ENCODE results near the gene IGF2BP2. TPM values are rescaled to one million over a fixed set of nuclear protein-coding genes. Genes with fewer than 3 reads are reported as not detected.
A peak's percentile ranks its signal among the peaks of the same experiment; 100 is the strongest.

IGF2BP2 gene
- total RNA-seq, 4 donors from 2014 or later: 3.9 to 13.5 (median 8.1) TPM

DNA sequence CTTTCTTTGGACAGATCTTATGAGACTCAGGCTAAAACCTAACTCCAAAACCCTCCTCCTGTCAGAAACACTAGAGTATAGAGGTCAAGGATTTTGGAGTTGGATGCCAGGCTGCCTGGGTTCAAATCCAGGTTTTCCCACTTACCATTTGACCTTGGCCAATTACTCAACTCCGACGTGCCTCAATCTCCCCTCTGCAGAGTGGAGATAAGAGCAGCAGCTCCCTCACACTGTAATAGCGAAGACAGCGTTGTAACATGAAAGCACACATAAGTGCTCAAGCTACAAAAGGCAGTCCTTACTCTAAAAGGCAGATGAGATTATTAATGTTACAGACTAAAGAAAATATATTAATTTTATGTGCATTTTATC, 90.1 kb downstream of the IGF2BP2 start:
- no peaks in the 10 kb centered on the region for H3K36me3 ChIP-seq
- no peak overlapping the region for H3K4me3 ChIP-seq
- H3K4me1 ChIP-seq: no peaks in the 10 kb centered on the region
- no peak overlapping the region for H3K27ac ChIP-seq
- H3K27me3 ChIP-seq: peaks cover 4% of the 10 kb centered on the region
- ATAC-seq: no peak
- 75 to 92% methylated on average over 4 of the region's 4 CpGs for WGBS, 2 donors (ENCODE audit: low coverage in 1 of 2)
- no peaks in the 10 kb centered on the region for H3K9me3 ChIP-seq
- TF ChIP-seq, protein P1, sequence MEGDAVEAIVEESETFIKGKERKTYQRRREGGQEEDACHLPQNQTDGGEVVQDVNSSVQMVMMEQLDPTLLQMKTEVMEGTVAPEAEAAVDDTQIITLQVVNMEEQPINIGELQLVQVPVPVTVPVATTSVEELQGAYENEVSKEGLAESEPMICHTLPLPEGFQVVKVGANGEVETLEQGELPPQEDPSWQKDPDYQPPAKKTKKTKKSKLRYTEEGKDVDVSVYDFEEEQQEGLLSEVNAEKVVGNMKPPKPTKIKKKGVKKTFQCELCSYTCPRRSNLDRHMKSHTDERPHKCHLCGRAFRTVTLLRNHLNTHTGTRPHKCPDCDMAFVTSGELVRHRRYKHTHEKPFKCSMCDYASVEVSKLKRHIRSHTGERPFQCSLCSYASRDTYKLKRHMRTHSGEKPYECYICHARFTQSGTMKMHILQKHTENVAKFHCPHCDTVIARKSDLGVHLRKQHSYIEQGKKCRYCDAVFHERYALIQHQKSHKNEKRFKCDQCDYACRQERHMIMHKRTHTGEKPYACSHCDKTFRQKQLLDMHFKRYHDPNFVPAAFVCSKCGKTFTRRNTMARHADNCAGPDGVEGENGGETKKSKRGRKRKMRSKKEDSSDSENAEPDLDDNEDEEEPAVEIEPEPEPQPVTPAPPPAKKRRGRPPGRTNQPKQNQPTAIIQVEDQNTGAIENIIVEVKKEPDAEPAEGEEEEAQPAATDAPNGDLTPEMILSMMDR (IDR thresholded peaks at IDR 0.05): no peak
- TF ChIP-seq POLR2AphosphoS5 (IDR thresholded peaks at IDR 0.05) (no peak), POLR2A (IDR thresholded peaks at IDR 0.05) (no peak), EP300 (IDR thresholded peaks at IDR 0.05) (no peak)

DNA sequence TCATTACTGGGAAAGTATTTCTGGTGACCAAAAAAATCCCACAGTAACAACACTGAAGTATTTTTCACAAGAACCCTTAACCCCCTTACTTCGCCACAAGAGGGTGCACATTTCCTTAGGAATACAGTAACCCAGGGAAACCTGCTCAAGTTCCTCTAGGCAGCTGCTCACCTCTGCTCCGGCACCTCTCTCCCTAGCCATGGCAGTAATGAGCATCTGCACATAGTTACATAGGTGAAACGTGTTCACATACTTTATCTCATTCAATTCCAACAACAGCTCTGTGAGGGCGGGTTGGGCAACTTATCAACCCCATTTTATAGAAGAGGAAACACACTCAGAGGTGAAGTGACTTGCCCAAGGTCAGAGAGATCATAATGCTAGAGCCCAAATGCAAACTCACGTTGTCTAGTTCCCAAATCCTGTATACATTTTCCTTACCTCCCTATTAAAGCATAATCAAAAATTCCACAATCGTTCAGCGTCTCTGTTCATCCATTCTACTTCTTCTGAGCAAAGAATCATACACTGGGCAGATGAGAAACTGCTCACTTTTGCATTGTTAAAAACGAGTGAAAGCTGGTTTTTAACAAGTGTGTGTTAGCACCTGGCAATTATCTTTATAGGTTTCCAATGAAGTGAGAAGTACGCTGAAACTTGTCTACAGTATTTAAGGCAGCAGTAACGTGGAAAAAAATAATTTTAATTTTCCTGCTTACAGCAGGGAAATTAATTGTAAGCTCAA, 90.7 kb downstream of the IGF2BP2 start:
- no peaks in the 10 kb centered on the region for H3K4me1 ChIP-seq
- TF ChIP-seq, protein P1 (IDR thresholded peaks at IDR 0.05): peak; percentile 10 to 41 (median 22)
- no peak for TF ChIP-seq POLR2A (IDR thresholded peaks at IDR 0.05)
- TF ChIP-seq POLR2AphosphoS5 (IDR thresholded peaks at IDR 0.05): no peak
- no peak for TF ChIP-seq EP300 (IDR thresholded peaks at IDR 0.05)
- H3K27ac ChIP-seq: no peak overlapping the region
- H3K4me3 ChIP-seq: no peak overlapping the region
- H3K9me3 ChIP-seq: no peaks in the 10 kb centered on the region
- peaks cover 4% of the 10 kb centered on the region for H3K27me3 ChIP-seq
- H3K36me3 ChIP-seq: no peaks in the 10 kb centered on the region
- no peak for ATAC-seq
- WGBS, 2 donors (ENCODE audit: low coverage in 1 of 2): 63 to 68% methylated on average over 9 to 10 of the region's 10 CpGs

DNA sequence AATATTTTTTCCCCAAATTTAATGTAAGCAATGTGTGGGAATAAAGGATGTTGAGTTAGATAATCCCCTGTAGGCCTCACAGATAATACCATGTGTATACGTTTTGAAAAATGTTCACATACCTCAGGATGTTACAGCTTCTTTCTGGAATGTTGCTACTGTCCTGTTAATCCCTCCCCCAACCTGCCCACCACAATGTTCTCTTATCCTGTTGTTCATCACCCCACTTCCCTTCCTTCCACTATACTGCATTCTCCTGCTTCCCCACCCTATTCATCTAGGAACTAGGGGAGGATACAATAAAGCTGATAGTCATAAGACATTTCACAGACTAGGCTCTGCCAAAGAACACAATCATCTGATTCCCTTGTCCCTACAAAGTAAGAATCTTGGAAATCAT, 92.1 kb downstream of the IGF2BP2 start:
- ATAC-seq: no peak
- no peaks in the 10 kb centered on the region for H3K4me1 ChIP-seq
- no peaks in the 10 kb centered on the region for H3K9me3 ChIP-seq
- WGBS, 2 donors (ENCODE audit: low coverage in 1 of 2): 29 to 32% methylated on average over 1 of the region's 1 CpG
- TF ChIP-seq EP300 (IDR thresholded peaks at IDR 0.05): no peak
- TF ChIP-seq POLR2AphosphoS5 (IDR thresholded peaks at IDR 0.05): no peak
- no peak for TF ChIP-seq POLR2A (IDR thresholded peaks at IDR 0.05)
- TF ChIP-seq, protein P1 (IDR thresholded peaks at IDR 0.05): no peak
- H3K27me3 ChIP-seq: peaks cover 4% of the 10 kb centered on the region
- no peak overlapping the region for H3K4me3 ChIP-seq
- H3K36me3 ChIP-seq: no peaks in the 10 kb centered on the region
- H3K27ac ChIP-seq: no peak overlapping the region

DNA sequence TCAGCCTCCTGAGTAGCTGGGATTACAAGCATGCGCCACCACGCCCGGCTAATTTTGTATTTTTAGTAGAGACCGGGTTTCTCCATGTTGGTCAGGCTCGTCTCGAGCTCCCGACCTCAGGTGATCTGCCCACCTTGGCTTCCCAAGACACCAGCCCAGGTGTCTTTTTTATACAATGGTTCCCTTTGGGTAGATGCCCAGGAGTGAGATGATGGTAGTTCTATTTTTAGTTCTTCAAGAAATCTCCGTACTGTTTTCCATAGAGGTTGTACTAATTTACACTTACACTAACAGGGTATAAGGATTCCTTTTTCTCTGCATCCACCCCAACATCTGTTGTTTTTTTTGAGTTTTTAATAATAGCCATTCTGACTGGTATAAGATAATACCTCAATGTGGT, 94.3 kb downstream of the IGF2BP2 start:
- Histone ChIP-seq H3K9me3 (no peaks in the 10 kb centered on the region), H3K27ac (no peak overlapping the region), H3K36me3 (no peaks in the 10 kb centered on the region), H3K4me3 (no peak overlapping the region), H3K27me3 (peaks cover 4% of the 10 kb centered on the region), H3K4me1 (no peaks in the 10 kb centered on the region)
- ATAC-seq: no peak
- 44 to 84% methylated on average over 1 to 8 of the region's 8 CpGs for WGBS, 2 donors (ENCODE audit: low coverage in 1 of 2)
- TF ChIP-seq, protein P1 (IDR thresholded peaks at IDR 0.05): no peak
- TF ChIP-seq EP300 (IDR thresholded peaks at IDR 0.05) (no peak), POLR2A (IDR thresholded peaks at IDR 0.05) (no peak), POLR2AphosphoS5 (IDR thresholded peaks at IDR 0.05) (no peak)
